Spleen (tissue), 3 donors: Measurements from ENCODE around the gene KHDC1.

Experiments used
- POLR2A ChIP-seq, 3 donors: fragments of 450-650 bp; IDR thresholded peaks; one replicate each; pipeline ENCODE4 v1.5.1; 2017; ENCODE audit warnings: antibody characterized with exemption in 3 of 3, mild to moderate bottlenecking in 1 of 3
- POLR2AphosphoS5 ChIP-seq, 3 donors: sonication (generic); formaldehyde crosslinking; IDR thresholded peaks; one replicate each; pipeline ENCODE4 v1.5.1; 2017; ENCODE audit warnings: antibody characterized with exemption in 3 of 3

DNA sequence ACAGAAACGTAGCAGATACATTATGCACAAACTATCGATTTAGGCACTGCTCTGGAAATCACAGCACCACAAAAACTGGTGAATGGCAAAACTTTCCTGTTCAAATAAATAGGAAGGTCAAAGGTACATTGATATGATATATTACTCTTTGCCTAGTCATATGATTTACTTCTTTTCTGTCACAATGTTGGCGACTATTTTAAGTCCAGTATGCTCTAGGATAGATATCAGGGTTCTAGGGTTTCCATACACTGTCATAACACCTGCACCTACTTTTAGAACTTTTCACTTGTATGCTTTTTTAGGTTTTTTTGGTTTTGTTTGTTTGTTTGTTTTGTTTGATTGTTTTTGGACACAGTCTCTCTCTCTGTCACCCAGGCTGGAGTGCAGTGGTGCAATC lies 62.7 kb downstream of the KHDC1 start:
- TF ChIP-seq POLR2A (IDR thresholded peaks at IDR 0.05) (no peak), POLR2AphosphoS5 (IDR thresholded peaks at IDR 0.05) (no peak)
